Trophoblast cell (in vitro differentiated cells and primary cell): ENCODE data around the gene PHKB.
"Not testable (repeated sequence)": the region's sequence is repeated elsewhere in the genome, so short reads cannot be mapped to it uniquely, and the experiment has no call there.

Experiments
- DNase-seq, 2 donors: peaks; one replicate each; pipeline ENCODE4 v3.0.0-alpha.2; 2016
- H2AFZ ChIP-seq: 2 replicates; pipeline ENCODE4 v1.6.1; 2013; ENCODE audit warnings: low read length, moderate library complexity, mild to moderate bottlenecking; ENCODE audit not compliant: insufficient read depth, poor library complexity
- H2AK5ac ChIP-seq: 2 replicates; pipeline ENCODE4 v1.6.1; 2013; ENCODE audit warnings: mild to moderate bottlenecking, low read length
- H2BK120ac ChIP-seq: 2 replicates; pipeline ENCODE4 v1.6.1; 2013; ENCODE audit warnings: low read length, mild to moderate bottlenecking, moderate library complexity; ENCODE audit not compliant: insufficient read depth, poor library complexity
- H2BK12ac ChIP-seq: 2 replicates; pipeline ENCODE4 v1.6.1; 2013; ENCODE audit warnings: mild to moderate bottlenecking, low read length, moderate library complexity
- H2BK5ac ChIP-seq: 2 replicates; pipeline ENCODE4 v1.6.1; 2013; ENCODE audit warnings: low read length, low read depth, moderate library complexity, mild to moderate bottlenecking; ENCODE audit not compliant: poor library complexity
- H3K14ac ChIP-seq: 2 replicates; pipeline ENCODE4 v1.6.1; 2013; ENCODE audit warnings: mild to moderate bottlenecking, low read length
- H3K18ac ChIP-seq: 2 replicates; pipeline ENCODE4 v1.6.1; 2013; ENCODE audit warnings: mild to moderate bottlenecking, low read length
- H3K23ac ChIP-seq: 2 replicates; pipeline ENCODE4 v1.6.1; 2013; ENCODE audit warnings: low read length
- H3K27ac ChIP-seq: 2 replicates; pipeline ENCODE4 v1.5.1; 2013; ENCODE audit warnings: low read depth, mild to moderate bottlenecking, inconsistent platforms, low read length, moderate library complexity
- H3K27me3 ChIP-seq: 2 replicates; pipeline ENCODE4 v1.6.1; 2013; ENCODE audit warnings: inconsistent platforms, mild to moderate bottlenecking, low read length, moderate library complexity; ENCODE audit not compliant: insufficient read depth
- H3K36me3 ChIP-seq, 2 experiments: 1 replicate in 1 of 2; 2 replicates in 1 of 2; pipeline ENCODE4 v1.6.1; 2013; ENCODE audit warnings: low read length in 2 of 2, mild to moderate bottlenecking in 2 of 2, moderate library complexity in 1 of 2; ENCODE audit not compliant: insufficient read depth in 2 of 2, control insufficient read depth in 1 of 2
- H3K4ac ChIP-seq: 2 replicates; pipeline ENCODE4 v1.6.1; 2013; ENCODE audit warnings: low read depth, mild to moderate bottlenecking, low read length, moderate library complexity
- H3K4me1 ChIP-seq, 2 experiments: 1 replicate in 1 of 2; 2 replicates in 1 of 2; pipeline ENCODE4 v1.6.1; 2013; ENCODE audit warnings: low read length in 2 of 2, mild to moderate bottlenecking in 2 of 2, moderate library complexity in 1 of 2; ENCODE audit not compliant: insufficient read depth in 2 of 2, control insufficient read depth in 1 of 2
- H3K4me2 ChIP-seq: 2 replicates; pipeline ENCODE4 v1.6.1; 2013; ENCODE audit warnings: inconsistent platforms, mild to moderate bottlenecking, low read length, moderate library complexity
- H3K4me3 ChIP-seq: 2 replicates; pipeline ENCODE4 v1.5.1; 2013; ENCODE audit warnings: mild to moderate bottlenecking, low read depth, low read length, inconsistent platforms
- H3K79me1 ChIP-seq: one replicate; pipeline ENCODE4 v1.6.1; 2013; ENCODE audit warnings: low read length
- H3K79me2 ChIP-seq: 2 replicates; pipeline ENCODE4 v1.6.1; 2013; ENCODE audit warnings: low read length, mild to moderate bottlenecking; ENCODE audit not compliant: control insufficient read depth, insufficient read depth, poor library complexity
- H3K9ac ChIP-seq: 2 replicates; pipeline ENCODE4 v1.6.1; 2013; ENCODE audit warnings: mild to moderate bottlenecking, low read length
- H3K9me3 ChIP-seq: 2 replicates; pipeline ENCODE4 v1.6.1; 2013; ENCODE audit warnings: low read depth, mild to moderate bottlenecking, control low read depth, inconsistent platforms, low read length; ENCODE audit not compliant: insufficient read depth
- H4K12ac ChIP-seq: 2 replicates; pipeline ENCODE4 v1.6.1; 2013; ENCODE audit warnings: low read depth, mild to moderate bottlenecking, low read length, moderate library complexity
- H4K8ac ChIP-seq: 2 replicates; pipeline ENCODE4 v1.6.1; 2013; ENCODE audit warnings: low read depth, mild to moderate bottlenecking, low read length, moderate library complexity
- H4K91ac ChIP-seq: one replicate; pipeline ENCODE4 v1.6.1; 2013; ENCODE audit warnings: low read depth, mild to moderate bottlenecking, low read length, moderate library complexity
- WGBS: extraction: QIAGEN DNeasy Blood & Tissue Kit; methylation state at CpG from one replicate; pipeline ENCODE4 v1.1.7; 2013; ENCODE audit warnings: missing lambda C conversion rate; ENCODE audit not compliant: insufficient read length, insufficient coverage; ENCODE audit errors: extremely low coverage; 5-methylcytosine and 5-hydroxymethylcytosine counted together

PHKB gene

GRCh38 chr16:47465919-47466630 is 4.9 kb downstream of the PHKB start:
- H3K27ac ChIP-seq, result no peak overlapping the region
- H3K14ac ChIP-seq, result no peak overlapping the region
- no peak overlapping the region for H2BK120ac ChIP-seq
- H3K9me3 ChIP-seq, result no peaks in the 10 kb centered on the region
- H3K27me3 ChIP-seq, result no peaks in the 10 kb centered on the region
- no peak overlapping the region for H3K4me2 ChIP-seq
- H2AK5ac ChIP-seq, result no peak overlapping the region
- DNase-seq, result no peak
- H3K79me2 ChIP-seq, result peaks cover 6% of the 10 kb centered on the region
- no CpG with 5 or more reads among the region's 2 CpGs for WGBS
- no peak overlapping the region for H2BK5ac ChIP-seq
- no peak overlapping the region for H3K9ac ChIP-seq
- no peak overlapping the region for H3K4me3 ChIP-seq
- no peak overlapping the region for H4K8ac ChIP-seq
- peaks cover 3 to 5% of the 10 kb centered on the region in 2 experiments for H3K4me1 ChIP-seq
- H3K79me1 ChIP-seq, result peaks cover 8% of the 10 kb centered on the region
- no peak overlapping the region for H2AFZ ChIP-seq
- H4K12ac ChIP-seq, result no peak overlapping the region
- H4K91ac ChIP-seq, result no peak overlapping the region
- H3K4ac ChIP-seq, result no peak overlapping the region
- no peak overlapping the region for H3K18ac ChIP-seq
- no peak overlapping the region for H2BK12ac ChIP-seq
- no peaks in the 10 kb centered on the region for H3K36me3 ChIP-seq
- H3K23ac ChIP-seq, result no peak overlapping the region

GRCh38 chr16:47467501-47467900 is 6.4 kb downstream of the PHKB start:
- H3K14ac ChIP-seq, result no peak overlapping the region
- peaks cover 2% of the 10 kb centered on the region for H3K79me1 ChIP-seq
- H3K23ac ChIP-seq, result no peak overlapping the region
- H3K4me2 ChIP-seq, result no peak overlapping the region
- no peak overlapping the region for H3K18ac ChIP-seq
- peak overlapping the region; percentile 69 for H3K27ac ChIP-seq
- H2BK12ac ChIP-seq, result no peak overlapping the region
- no peak overlapping the region for H3K4me3 ChIP-seq
- no peaks in the 10 kb centered on the region for H3K79me2 ChIP-seq
- no peak overlapping the region for H2AK5ac ChIP-seq
- no peaks in the 10 kb centered on the region for H3K27me3 ChIP-seq
- peaks cover 3 to 5% of the 10 kb centered on the region in 2 experiments for H3K4me1 ChIP-seq
- H3K36me3 ChIP-seq, result no peaks in the 10 kb centered on the region
- H2AFZ ChIP-seq, result no peak overlapping the region
- H4K12ac ChIP-seq, result no peak overlapping the region
- no peak overlapping the region for H2BK5ac ChIP-seq
- H3K4ac ChIP-seq, result no peak overlapping the region
- H3K9me3 ChIP-seq, result no peaks in the 10 kb centered on the region
- no peak overlapping the region for H2BK120ac ChIP-seq
- H4K91ac ChIP-seq, result no peak overlapping the region
- no peak overlapping the region for H3K9ac ChIP-seq
- peak; percentile 64 to 87 for DNase-seq
- H4K8ac ChIP-seq, result no peak overlapping the region
- no CpG with 5 or more reads among the region's 2 CpGs for WGBS

GRCh38 chr16:47468070-47468689 is 7.0 kb downstream of the PHKB start:
- H3K4ac ChIP-seq, H4K8ac ChIP-seq, H3K18ac ChIP-seq, H3K79me2 ChIP-seq, H3K23ac ChIP-seq, H3K36me3 ChIP-seq, H3K4me2 ChIP-seq, H3K9me3 ChIP-seq, H2BK5ac ChIP-seq, H4K91ac ChIP-seq, H3K4me3 ChIP-seq, H3K4me1 ChIP-seq, H4K12ac ChIP-seq, H3K14ac ChIP-seq, H2BK12ac ChIP-seq, H3K79me1 ChIP-seq, H3K9ac ChIP-seq, H3K27me3 ChIP-seq, H2AK5ac ChIP-seq, H2AFZ ChIP-seq, H2BK120ac ChIP-seq: not testable (repeated sequence)
- peak in 1 of 2 donors; percentile 54 for DNase-seq
- H3K27ac ChIP-seq, result peak overlapping the region; percentile 72
- WGBS, result no CpG with 5 or more reads among the region's 7 CpGs

- no peak for DNase-seq
- Histone ChIP-seq H4K12ac (no peak overlapping the region), H3K36me3 (no peaks in the 10 kb centered on the region)
Observed at GRCh38 chr16:47469227-47469626, 8.1 kb downstream of the PHKB start.

More at GRCh38 chr16:47469227-47469626, 8.1 kb downstream of the PHKB start:
- peaks cover 2% of the 10 kb centered on the region for H3K79me2 ChIP-seq
- no peak overlapping the region for H2AK5ac ChIP-seq
- H2AFZ ChIP-seq, result no peak overlapping the region
- H3K23ac ChIP-seq, result no peak overlapping the region
- WGBS, result no CpG with 5 or more reads among the region's 1 CpG
- no peak overlapping the region for H3K9ac ChIP-seq
- no peak overlapping the region for H3K27ac ChIP-seq
- H3K4ac ChIP-seq, result no peak overlapping the region
- H2BK12ac ChIP-seq, result no peak overlapping the region
- no peak overlapping the region for H3K14ac ChIP-seq
- no peak overlapping the region for H2BK120ac ChIP-seq
- no peak overlapping the region for H2BK5ac ChIP-seq
- H3K4me2 ChIP-seq, result no peak overlapping the region
- H3K4me3 ChIP-seq, result no peak overlapping the region
- no peak overlapping the region for H4K91ac ChIP-seq
- no peaks in the 10 kb centered on the region for H3K27me3 ChIP-seq
- H4K8ac ChIP-seq, result no peak overlapping the region
- peaks cover 3 to 5% of the 10 kb centered on the region in 2 experiments for H3K4me1 ChIP-seq
- H3K9me3 ChIP-seq, result no peaks in the 10 kb centered on the region
- peaks cover 2% of the 10 kb centered on the region for H3K79me1 ChIP-seq
- H3K18ac ChIP-seq, result no peak overlapping the region
